SU-DHL-6 (cell line): Measurements from ENCODE around the gene ARHGEF1.
A peak's percentile ranks its signal among the peaks of the same experiment; 100 is the strongest.
"Not testable (repeated sequence)": the region's sequence is repeated elsewhere in the genome, so short reads cannot be mapped to it uniquely, and the experiment has no call there.

Source experiments
- H2AFZ ChIP-seq: fragments of 200-600 bp; sonication (generic); 2 replicates; pipeline ENCODE4 v1.6.1; 2014; ENCODE audit warnings: low read depth, mild to moderate bottlenecking, moderate library complexity, mixed read lengths, antibody characterized with exemption, low read length; ENCODE audit not compliant: severe bottlenecking
- H3F3A ChIP-seq: fragments of 200-600 bp; shearing (Covaris generic); 2 replicates; pipeline ENCODE4 v1.6.0; 2016; ENCODE audit warnings: antibody characterized with exemption, mild to moderate bottlenecking; ENCODE audit not compliant: insufficient read depth
- H3K27ac ChIP-seq: fragments of 200-600 bp; sonication (generic); 2 replicates; pipeline ENCODE4 v1.5.1; 2016; ENCODE audit warnings: low read depth, mild to moderate bottlenecking, low read length, moderate library complexity, mixed read lengths
- H3K27me3 ChIP-seq: fragments of 200-600 bp; sonication (generic), shearing (Covaris generic); 2 replicates; pipeline ENCODE4 v1.6.0; 2014; ENCODE audit warnings: mild to moderate bottlenecking, low read length
- H3K36me3 ChIP-seq: fragments of 200-600 bp; sonication (generic); 2 replicates; pipeline ENCODE4 v1.6.1; 2014; ENCODE audit warnings: mild to moderate bottlenecking, low read length, mixed read lengths
- H3K4me2 ChIP-seq: fragments of 300-600, 200-600 bp; shearing (Covaris generic), sonication (generic); 2 replicates; pipeline ENCODE4 v1.6.0; 2014; ENCODE audit warnings: low read length, low read depth, mild to moderate bottlenecking; ENCODE audit not compliant: poor library complexity, severe bottlenecking
- H3K4me3 ChIP-seq: fragments of 200-600 bp; sonication (generic); 2 replicates; pipeline ENCODE4 v1.5.1; 2014; ENCODE audit warnings: antibody characterized with exemption, low read length, mild to moderate bottlenecking, mixed read lengths; ENCODE audit not compliant: insufficient read depth, poor library complexity, severe bottlenecking
- H3K79me2 ChIP-seq: fragments of 200-600 bp; sonication (generic); 2 replicates; pipeline ENCODE4 v1.6.1; 2014; ENCODE audit warnings: mild to moderate bottlenecking, low read length, moderate library complexity; ENCODE audit not compliant: insufficient read depth
- H3K9ac ChIP-seq: fragments of 200-600 bp; sonication (generic); 2 replicates; pipeline ENCODE4 v1.7.0; 2014; ENCODE audit warnings: mild to moderate bottlenecking, low read length
- H3K9me2 ChIP-seq: fragments of 200-600 bp; sonication (generic); replicated peaks from 2 replicates; pipeline ENCODE4 v1.6.1; 2014; ENCODE audit warnings: low read length; ENCODE audit not compliant: insufficient read depth
- H3K9me3 ChIP-seq: fragments of 200-600 bp; sonication (generic); 2 replicates; pipeline ENCODE4 v1.6.1; 2014; ENCODE audit warnings: low read length, mixed read lengths; ENCODE audit not compliant: insufficient read depth
- H4K20me1 ChIP-seq: fragments of 200-600 bp; sonication (generic); 2 replicates; pipeline ENCODE4 v1.6.1; 2014; ENCODE audit warnings: low read depth, mild to moderate bottlenecking, antibody characterized with exemption, low read length, moderate library complexity, mixed read lengths
- EZH2phosphoT487 ChIP-seq: fragments of 200-600 bp; sonication (generic), shearing (Covaris generic); conservative IDR thresholded peaks from 2 replicates; pipeline ENCODE4 v1.6.1; 2018; ENCODE audit warnings: mild to moderate bottlenecking, antibody characterized with exemption, low read length, moderate library complexity, mixed read lengths
- TF ChIP-seq, protein P1 (sequence below): fragments of 200-600 bp; sonication (generic); IDR thresholded peaks from one replicate; pipeline ENCODE4 v1.5.1; 2017; ENCODE audit warnings: antibody characterized with exemption, mild to moderate bottlenecking, low read length, moderate library complexity; ENCODE audit not compliant: insufficient read depth, poor library complexity, severe bottlenecking

Gene ARHGEF1

DNA sequence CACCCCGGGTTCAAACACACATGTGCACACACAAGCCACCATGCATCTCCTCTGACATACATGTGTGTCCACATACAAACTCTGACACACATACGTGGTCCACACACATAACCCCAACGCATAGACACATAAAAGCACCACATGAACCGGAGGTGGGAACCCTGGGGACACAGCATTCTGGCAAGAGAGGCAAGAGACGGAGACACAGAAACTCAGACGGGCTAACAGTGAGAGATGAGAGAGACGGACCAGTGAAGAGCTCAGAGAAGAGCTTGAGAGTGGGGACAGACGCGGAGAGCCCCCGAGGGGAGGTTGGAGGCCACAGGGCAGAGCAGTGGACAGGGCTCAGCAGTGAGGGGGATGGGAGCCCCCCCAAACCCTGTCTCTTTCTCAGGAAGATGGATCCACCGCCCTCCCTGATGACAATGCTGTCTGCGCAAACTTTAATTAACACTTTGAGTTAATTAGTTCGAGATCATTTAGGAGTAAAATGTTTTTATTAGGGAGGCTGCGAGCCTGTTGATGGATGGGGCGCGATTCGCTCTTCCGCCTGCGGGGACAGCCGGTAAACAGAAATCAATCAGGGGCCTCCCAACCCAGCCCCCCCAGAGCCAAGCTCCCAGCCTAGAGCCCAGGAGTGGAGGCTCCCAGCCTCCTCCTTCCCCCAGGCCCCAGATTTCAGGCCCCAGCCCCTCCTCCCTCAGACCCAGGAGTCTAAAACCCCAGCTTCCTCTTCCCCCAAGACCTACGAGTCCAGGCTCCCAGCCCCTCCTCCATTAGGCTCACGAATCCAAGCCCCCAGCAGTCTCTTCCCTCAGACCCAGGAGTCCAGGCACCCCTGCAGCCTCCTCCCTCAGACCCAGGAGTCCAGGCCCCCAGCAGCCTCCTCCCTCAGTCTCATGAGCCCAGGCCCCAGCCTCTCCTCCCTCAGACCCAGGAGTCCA lies 54.8 kb downstream of the ARHGEF1 start:
- peak overlapping the region; percentile 50 for H3K4me3 ChIP-seq
- peak overlapping the region; percentile 84 for H3K4me2 ChIP-seq
- no peaks in the 10 kb centered on the region for H3K36me3 ChIP-seq
- TF ChIP-seq EZH2phosphoT487, result no peak
- TF ChIP-seq, protein P1, sequence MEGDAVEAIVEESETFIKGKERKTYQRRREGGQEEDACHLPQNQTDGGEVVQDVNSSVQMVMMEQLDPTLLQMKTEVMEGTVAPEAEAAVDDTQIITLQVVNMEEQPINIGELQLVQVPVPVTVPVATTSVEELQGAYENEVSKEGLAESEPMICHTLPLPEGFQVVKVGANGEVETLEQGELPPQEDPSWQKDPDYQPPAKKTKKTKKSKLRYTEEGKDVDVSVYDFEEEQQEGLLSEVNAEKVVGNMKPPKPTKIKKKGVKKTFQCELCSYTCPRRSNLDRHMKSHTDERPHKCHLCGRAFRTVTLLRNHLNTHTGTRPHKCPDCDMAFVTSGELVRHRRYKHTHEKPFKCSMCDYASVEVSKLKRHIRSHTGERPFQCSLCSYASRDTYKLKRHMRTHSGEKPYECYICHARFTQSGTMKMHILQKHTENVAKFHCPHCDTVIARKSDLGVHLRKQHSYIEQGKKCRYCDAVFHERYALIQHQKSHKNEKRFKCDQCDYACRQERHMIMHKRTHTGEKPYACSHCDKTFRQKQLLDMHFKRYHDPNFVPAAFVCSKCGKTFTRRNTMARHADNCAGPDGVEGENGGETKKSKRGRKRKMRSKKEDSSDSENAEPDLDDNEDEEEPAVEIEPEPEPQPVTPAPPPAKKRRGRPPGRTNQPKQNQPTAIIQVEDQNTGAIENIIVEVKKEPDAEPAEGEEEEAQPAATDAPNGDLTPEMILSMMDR, result no peak
- no peaks in the 10 kb centered on the region for H3K27me3 ChIP-seq
- no peak overlapping the region for H2AFZ ChIP-seq
- H3F3A ChIP-seq, result peaks cover 62% of the 10 kb centered on the region
- peak overlapping the region; percentile 81 for H3K9ac ChIP-seq
- peak overlapping the region; percentile 99 for H3K27ac ChIP-seq
- H3K79me2 ChIP-seq, result peaks cover 4% of the 10 kb centered on the region; the same call in 1 of the 2 replicates
- no peaks in the 10 kb centered on the region for H3K9me2 ChIP-seq
- H4K20me1 ChIP-seq, result no peaks in the 10 kb centered on the region
- H3K9me3 ChIP-seq, result no peaks in the 10 kb centered on the region

DNA sequence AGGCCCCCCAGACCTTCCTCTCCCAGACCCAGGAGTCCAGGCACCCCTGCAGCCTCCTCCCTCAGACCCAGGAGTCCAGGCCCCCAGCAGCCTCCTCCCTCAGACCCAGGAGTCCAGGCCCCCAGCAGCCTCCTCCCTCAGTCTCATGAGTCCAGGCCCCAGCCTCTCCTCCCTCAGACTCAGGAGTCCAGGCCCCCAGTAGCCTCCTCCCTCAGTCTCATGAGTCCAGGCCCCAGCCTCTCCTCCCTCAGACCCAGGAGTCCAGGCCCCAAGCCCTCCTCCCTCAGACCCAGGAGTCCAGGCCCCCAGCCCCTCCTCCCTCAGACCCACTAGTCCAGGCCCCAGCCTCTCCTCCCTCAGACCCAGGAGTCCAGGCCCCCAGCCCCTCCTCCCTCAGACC lies 56.2 kb downstream of the ARHGEF1 start:
- peak overlapping the region; percentile 92 for H3K9ac ChIP-seq
- not testable (repeated sequence) for H3K9me2 ChIP-seq, H2AFZ ChIP-seq, H3K79me2 ChIP-seq, H3K9me3 ChIP-seq, H3K36me3 ChIP-seq, H3K4me3 ChIP-seq, H4K20me1 ChIP-seq, H3K27me3 ChIP-seq
- peak overlapping the region; percentile 92 for H3K4me2 ChIP-seq
- peak overlapping the region; percentile 99 for H3K27ac ChIP-seq
- H3F3A ChIP-seq, result peaks cover 62% of the 10 kb centered on the region

DNA sequence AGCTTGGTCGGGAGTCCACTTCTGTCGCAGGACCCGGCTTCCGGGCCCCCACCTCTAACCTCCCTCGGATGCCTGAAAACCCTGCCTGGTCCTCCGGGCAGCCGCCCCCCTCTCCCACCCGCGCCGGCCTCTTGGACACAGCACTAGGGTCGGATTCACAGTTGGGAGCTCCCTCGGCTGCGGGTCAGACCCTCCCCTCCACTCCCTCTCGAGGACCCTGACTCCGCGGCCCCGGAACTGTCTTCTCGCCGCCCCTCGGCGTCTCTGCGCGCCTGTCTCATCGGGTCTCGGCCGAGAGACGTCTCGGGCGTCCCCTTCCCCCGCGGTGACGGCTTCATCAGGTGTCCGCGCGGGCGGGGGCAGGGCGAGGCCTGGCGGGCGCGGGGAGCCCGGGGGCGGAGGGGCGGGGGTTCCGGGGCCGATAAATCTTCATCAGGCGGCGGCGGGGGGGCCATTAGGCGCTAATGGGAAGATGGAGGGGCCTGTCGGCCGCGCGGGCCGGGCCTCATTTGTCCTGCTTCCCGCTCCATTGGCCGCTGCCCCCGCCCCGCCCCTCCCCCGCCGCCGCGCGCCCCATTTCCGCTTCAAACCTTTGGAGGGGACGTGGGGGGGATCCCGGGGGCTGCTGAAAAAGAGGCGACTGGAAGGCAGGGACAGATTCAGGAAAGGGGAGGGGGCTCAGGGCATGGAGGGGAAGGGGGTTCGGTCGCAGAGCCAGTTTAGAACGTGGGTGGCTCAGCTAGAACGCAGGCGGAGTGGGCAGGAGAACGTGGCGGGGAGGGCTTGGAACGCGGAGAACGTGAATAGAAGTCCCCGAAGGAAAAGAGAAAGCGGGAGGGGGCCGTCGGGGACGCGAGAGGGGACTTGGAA lies 57.1 kb downstream of the ARHGEF1 start:
- H3K79me2 ChIP-seq, result peaks cover 4% of the 10 kb centered on the region; the same call in 1 of the 2 replicates
- no peak overlapping the region for H2AFZ ChIP-seq
- peak overlapping the region; percentile 66 for H3K4me3 ChIP-seq
- peaks cover 70% of the 10 kb centered on the region for H3F3A ChIP-seq
- no peaks in the 10 kb centered on the region for H4K20me1 ChIP-seq
- no peak for TF ChIP-seq EZH2phosphoT487
- TF ChIP-seq, protein P1, result no peak
- peak overlapping the region; percentile 99 for H3K27ac ChIP-seq
- peak overlapping the region; percentile 92 for H3K4me2 ChIP-seq
- no peaks in the 10 kb centered on the region for H3K9me2 ChIP-seq
- H3K9me3 ChIP-seq, result no peaks in the 10 kb centered on the region
- no peaks in the 10 kb centered on the region for H3K27me3 ChIP-seq
- H3K36me3 ChIP-seq, result no peaks in the 10 kb centered on the region
- peak overlapping the region; percentile 92 for H3K9ac ChIP-seq
